B cell (primary cell): Measurements from ENCODE around the gene NPC2. TPM values are rescaled to one million over a fixed set of nuclear protein-coding genes. Genes with fewer than 3 reads are reported as not detected.

Experiments
- ATAC-seq: fragments of 200-7000 bp; cut with Tn5 transposase; one replicate; pipeline ENCODE4 v1.10.0; 2021; ENCODE audit warnings: low read depth, mild to moderate bottlenecking, moderate number of reproducible peaks, moderate library complexity
- CTCF ChIA-PET: fragments of 350-600 bp; sonication (Branson Sonifier 250); formaldehyde crosslinking; loops from one replicate; lab custom pipeline; 2021; ENCODE audit warnings: antibody characterized with exemption, inconsistent platforms; lab: Charles Lee
- POLR2A ChIA-PET: fragments of 350-600 bp; sonication (Branson Sonifier 250); formaldehyde crosslinking; loops from one replicate; lab custom pipeline; 2021; ENCODE audit warnings: antibody characterized with exemption; lab: Charles Lee
- DNase-seq: peaks from one replicate; pipeline ENCODE4 v3.0.0; 2013
- H2AFZ ChIP-seq: 2 replicates; pipeline ENCODE4 v1.6.1; 2012; ENCODE audit warnings: mild to moderate bottlenecking, low read depth, low read length; ENCODE audit not compliant: insufficient read depth, poor library complexity, severe bottlenecking
- H3K27ac ChIP-seq, 2 donors: 1 replicate in 1 of 2; 2 replicates in 1 of 2; pipeline ENCODE4 v1.5.1; 2012 to 2013; ENCODE audit warnings: low read length in 2 of 2, mild to moderate bottlenecking in 2 of 2, moderate library complexity in 1 of 2
- H3K27me3 ChIP-seq, 4 experiments: fragments of 200-600 bp in 1 of 4; sonication (generic) in 1 of 4; replicated peaks in 1 of 4; 1 replicate in 2 of 4; 2 replicates in 2 of 4; pipeline versions ENCODE4 v1.6.1 to v1.7.0; 2013 to 2016; ENCODE audit warnings: low read length in 3 of 4, mild to moderate bottlenecking in 2 of 4, mixed read lengths in 1 of 4, moderate library complexity in 1 of 4; ENCODE audit not compliant: insufficient read depth in 4 of 4, control insufficient read depth in 3 of 4; ENCODE audit errors: control extremely low read depth in 1 of 4
- H3K36me3 ChIP-seq, 2 experiments: replicated peaks in 1 of 2; 1 replicate in 1 of 2; 2 replicates in 1 of 2; pipeline versions ENCODE4 v1.6.1 to v1.7.1; 2013; ENCODE audit warnings: low read length in 1 of 2; ENCODE audit not compliant: insufficient read depth in 2 of 2, control insufficient read depth in 1 of 2; ENCODE audit errors: control extremely low read depth in 1 of 2, extremely low read depth in 1 of 2
- H3K4me1 ChIP-seq, 2 donors: fragments of 200-600 bp in 1 of 2; sonication (generic) in 1 of 2; 1 replicate in 1 of 2; 2 replicates in 1 of 2; pipeline versions ENCODE4 v1.5.1 to v1.6.1; 2013 to 2017; ENCODE audit warnings: low read length in 2 of 2; ENCODE audit not compliant: control insufficient read depth in 2 of 2, insufficient read depth in 2 of 2
- H3K4me2 ChIP-seq: replicated peaks from 2 replicates; pipeline ENCODE3; 2012; ENCODE audit warnings: mild to moderate bottlenecking, low read depth, low read length; ENCODE audit not compliant: poor library complexity, severe bottlenecking
- H3K4me3 ChIP-seq, 5 experiments: fragments of 200-600 bp in 1 of 5; sonication (generic) in 1 of 5; 1 replicate in 3 of 5; 2 replicates in 2 of 5; pipeline versions ENCODE4 v1.5.1 to v1.7.0; 2011 to 2016; ENCODE audit warnings: low read length in 4 of 5, mild to moderate bottlenecking in 4 of 5, low read depth in 2 of 5, control low read depth in 1 of 5, moderate library complexity in 1 of 5; ENCODE audit not compliant: insufficient read depth in 1 of 5; ENCODE audit errors: control extremely low read depth in 1 of 5, extremely low read depth in 1 of 5
- H3K79me2 ChIP-seq: fragments of 200-600 bp; sonication (generic); one replicate; pipeline ENCODE4 v1.6.0; 2016; ENCODE audit warnings: low read length; ENCODE audit not compliant: control insufficient read depth, insufficient read depth
- H3K9ac ChIP-seq: fragments of 200-600 bp; sonication (generic); 2 replicates; pipeline ENCODE4 v1.6.1; 2017; ENCODE audit warnings: mild to moderate bottlenecking, low read length, moderate library complexity
- H3K9me3 ChIP-seq, 3 donors: one replicate each; pipeline versions ENCODE4 v1.6.1 to v1.7.1; 2013; ENCODE audit warnings: low read length in 2 of 3; ENCODE audit not compliant: control insufficient read depth in 2 of 3, insufficient read depth in 1 of 3; ENCODE audit errors: control extremely low read depth in 1 of 3
- H4K20me1 ChIP-seq: 2 replicates; pipeline ENCODE4 v1.6.0; 2012; ENCODE audit warnings: mild to moderate bottlenecking, low read length; ENCODE audit not compliant: insufficient read depth, control insufficient read depth, poor library complexity, severe bottlenecking
- H3K27ac Mint-ChIP-seq: one replicate; pipeline ENCODE4 v1.8.0; 2021; ENCODE audit warnings: mixed read lengths
- H3K27me3 Mint-ChIP-seq: one replicate; pipeline ENCODE4 v1.8.0; 2021; ENCODE audit warnings: mixed read lengths
- H3K4me1 Mint-ChIP-seq: one replicate; pipeline ENCODE4 v1.8.0; 2021; ENCODE audit warnings: mixed read lengths
- H3K4me3 Mint-ChIP-seq: one replicate; pipeline ENCODE4 v1.8.0; 2021; ENCODE audit warnings: mixed read lengths
- H3K9me3 Mint-ChIP-seq: one replicate; pipeline ENCODE4 v1.8.0; 2022; ENCODE audit warnings: mixed read lengths; ENCODE audit not compliant: insufficient read depth
- CTCF ChIP-seq: fragments of 200-600 bp; IDR thresholded peaks from one replicate; pipeline ENCODE4 v1.8.0; 2022; ENCODE audit warnings: antibody characterized with exemption, mild to moderate bottlenecking
- EZH2 ChIP-seq: IDR thresholded peaks from 2 replicates; pipeline ENCODE4 v1.6.1; 2012; ENCODE audit warnings: borderline replicate concordance, low read depth, mild to moderate bottlenecking, moderate library complexity, low read length; ENCODE audit not compliant: insufficient read depth, poor library complexity, severe bottlenecking
- WGBS: methylation state at CpG from one replicate; pipeline ENCODE4 v1.1.5; 2013; ENCODE audit warnings: missing lambda C conversion rate; ENCODE audit not compliant: insufficient coverage; 5-methylcytosine and 5-hydroxymethylcytosine counted together
- intact Hi-C: fragments of 100-400 bp; cut with micrococcal nuclease; formaldehyde crosslinking; loops from one replicate; pipeline ENCODE4 v1.10.0; 2022
- polyA plus RNA-seq: library from polyadenylated mRNA; depleted of rRNA; stranded (reverse); fragments of >200 nt; gene quantifications from 2 replicates; pipeline ENCODE4 v1.2.3, GENCODE V29; 2012
- total RNA-seq, 2 donors: library from RNA; stranded (reverse); fragments of 120-200 nt in 1 of 2; gene quantifications; 1 replicate in 1 of 2; 2 replicates in 1 of 2; pipeline versions ENCODE4 v1.2.3 to v1.2.4, GENCODE V29; 2013 to 2022

The NPC2 gene
- total and polyA plus RNA-seq, 2 donors (not counting 1 experiment from before 2014, with no cell fraction given) = 93.8 to 154 TPM

- H3K9ac ChIP-seq = no peak overlapping the region
- POLR2A ChIA-PET = no interaction called here
- no peak overlapping the region for H3K27ac Mint-ChIP-seq
- no peak overlapping the region for H3K4me3 Mint-ChIP-seq
- peaks cover 20 to 24% of the 10 kb centered on the region in 2 donors for H3K4me1 ChIP-seq
- TF ChIP-seq EZH2 = no peak
- TF ChIP-seq CTCF = no peak
- H3K4me3 ChIP-seq = no peak overlapping the region
- peaks cover 26% of the 10 kb centered on the region for H3K4me1 Mint-ChIP-seq
- no peak overlapping the region for H3K27ac ChIP-seq
- H2AFZ ChIP-seq = no peak overlapping the region
- H4K20me1 ChIP-seq = no peaks in the 10 kb centered on the region
- CTCF ChIA-PET = no interaction called here
- intact Hi-C loops = no loop called here
- DNase-seq (no peak), ATAC-seq (no peak)
- no peaks in the 10 kb centered on the region for H3K9me3 Mint-ChIP-seq
- peaks cover 26% of the 10 kb centered on the region for H3K27me3 Mint-ChIP-seq
- WGBS = 94% methylated on average over 20 of the region's 21 CpGs
- H3K27me3 ChIP-seq = peaks cover 0 to 18% (median 2%) of the 10 kb centered on the region in 4 experiments
- no peaks in the 10 kb centered on the region for H3K79me2 ChIP-seq
- H3K4me2 ChIP-seq = no peak overlapping the region
- no peaks in the 10 kb centered on the region for H3K9me3 ChIP-seq
- H3K36me3 ChIP-seq = no peaks in the 10 kb centered on the region
These were observed 17.3 kb upstream of the NPC2 start for GRCh38 chr14:74510223-74510931.

GRCh38 chr14:74509587-74510222 lies 16.6 kb upstream of the NPC2 start:
- H3K79me2 ChIP-seq = no peaks in the 10 kb centered on the region
- Mint-ChIP-seq H3K4me3 (no peak overlapping the region), H3K27me3 (peaks cover 23% of the 10 kb centered on the region), H3K9me3 (no peaks in the 10 kb centered on the region), H3K27ac (no peak overlapping the region), H3K4me1 (peaks cover 25% of the 10 kb centered on the region)
- ChIA-PET POLR2A (no interaction called here), CTCF (no interaction called here)
- H3K36me3 ChIP-seq = no peaks in the 10 kb centered on the region
- no peaks in the 10 kb centered on the region for H3K9me3 ChIP-seq
- peaks cover 0 to 18% (median 2%) of the 10 kb centered on the region in 4 experiments for H3K27me3 ChIP-seq
- ATAC-seq (no peak), DNase-seq (no peak)
- TF ChIP-seq CTCF = no peak
- TF ChIP-seq EZH2 = no peak
- WGBS = 96% methylated on average over 9 of the region's 10 CpGs
- no peaks in the 10 kb centered on the region for H4K20me1 ChIP-seq
- no peak overlapping the region for H2AFZ ChIP-seq
- H3K9ac ChIP-seq = no peak overlapping the region
- H3K4me1 ChIP-seq = peaks cover 19 to 20% of the 10 kb centered on the region in 2 donors
- no peak overlapping the region for H3K4me3 ChIP-seq
- no peak overlapping the region for H3K4me2 ChIP-seq
- intact Hi-C loops = no loop called here
- no peak overlapping the region for H3K27ac ChIP-seq
